Breast epithelium (tissue), 4 donors: ENCODE results near the gene IL1RL2. TPM values are rescaled to one million over a fixed set of nuclear protein-coding genes. Genes with fewer than 3 reads are reported as not detected.

Experiments
- DNase-seq, 2 donors: peaks; one replicate each; pipeline ENCODE4 v3.0.0-alpha.2; 2019; ENCODE audit warnings: low spot score in 2 of 2
- H3K27ac ChIP-seq, 2 donors: fragments of 200-600 bp; sonication (generic) in 1 of 2; one replicate each; pipeline ENCODE4 v1.5.1; 2016 to 2019; ENCODE audit warnings: mild to moderate bottlenecking in 1 of 2
- H3K27me3 ChIP-seq, 2 donors: fragments of 200-600 bp; sonication (generic) in 1 of 2; one replicate each; pipeline versions ENCODE4 v1.5.1 to v1.6.0; 2017 to 2019; ENCODE audit warnings: control low read depth in 1 of 2, mild to moderate bottlenecking in 1 of 2
- H3K36me3 ChIP-seq: fragments of 200-600 bp; one replicate; pipeline ENCODE4 v1.5.1; 2019
- H3K4me1 ChIP-seq, 2 donors: fragments of 200-600 bp; sonication (generic); one replicate each; pipeline ENCODE4 v1.5.1; 2016 to 2019; ENCODE audit warnings: control low read depth in 1 of 2
- H3K4me3 ChIP-seq, 3 donors: fragments of 200-600 bp; sonication (generic); 1 replicate in 2 of 3; 2 replicates in 1 of 3; pipeline ENCODE4 v1.5.1; 2016 to 2019; ENCODE audit warnings: mild to moderate bottlenecking in 3 of 3, moderate library complexity in 2 of 3
- H3K9me3 ChIP-seq, 2 donors: fragments of 200-600 bp; sonication (generic) in 1 of 2; one replicate each; pipeline ENCODE4 v1.5.1; 2016 to 2019; ENCODE audit warnings: control low read depth in 1 of 2
- POLR2A ChIP-seq: fragments of 450-650 bp; IDR thresholded peaks from one replicate; pipeline ENCODE4 v1.6.1; 2016; ENCODE audit warnings: antibody characterized with exemption, mild to moderate bottlenecking, moderate library complexity
- POLR2AphosphoS5 ChIP-seq, 3 donors: sonication (generic); formaldehyde crosslinking; IDR thresholded peaks; one replicate each; pipeline ENCODE4 v1.6.1; 2017; ENCODE audit warnings: antibody characterized with exemption in 3 of 3
- intact Hi-C: fragments of 100-400 bp; cut with DNase I; formaldehyde crosslinking; loops from one replicate; pipeline ENCODE4 v1.15.1; 2023; ENCODE audit warnings: low total_unique reads
- total RNA-seq, 3 donors: library from RNA; depleted of rRNA; stranded (reverse); fragments of >200 nt; gene quantifications; one replicate each; pipeline ENCODE4 v1.1.0, GENCODE V29; 2016
- TF ChIP-seq, protein P1 (sequence below), 3 donors: fragments of 450-650 bp; IDR thresholded peaks; one replicate each; pipeline ENCODE4 v1.5.1; 2016 to 2017; ENCODE audit warnings: antibody characterized with exemption in 3 of 3, mild to moderate bottlenecking in 3 of 3, moderate library complexity in 3 of 3

IL1RL2 gene
- total RNA-seq, 3 donors from 2014 or later = 1.9 to 5.9 (median 2.3) TPM

DNA sequence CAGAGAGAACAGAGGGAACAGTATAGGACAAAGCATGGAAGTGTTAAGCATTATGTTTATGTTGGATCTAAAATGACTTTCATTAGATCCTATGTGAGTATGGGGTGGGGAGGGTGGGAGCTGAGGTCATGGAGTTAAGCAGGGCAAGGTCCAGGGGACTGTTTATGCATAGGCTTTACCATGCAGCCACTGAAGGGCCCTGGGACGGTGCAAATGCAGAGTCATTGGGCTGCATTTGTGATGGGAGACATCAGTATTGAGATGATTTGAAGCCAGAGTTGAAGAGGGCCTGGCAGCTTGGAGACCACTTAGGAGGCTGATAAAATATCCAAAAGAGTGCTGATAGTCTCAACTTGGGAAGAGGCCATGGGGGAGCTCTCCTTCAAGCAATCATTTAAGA is 22.7 kb downstream of the IL1RL2 start:
- Histone ChIP-seq H3K27me3 (no peaks in the 10 kb centered on the region), H3K36me3 (no peaks in the 10 kb centered on the region), H3K27ac (no peak overlapping the region), H3K9me3 (no peaks in the 10 kb centered on the region), H3K4me1 (no peaks in the 10 kb centered on the region), H3K4me3 (no peak overlapping the region)
- intact Hi-C loops = no loop called here
- DNase-seq = no peak
- TF ChIP-seq POLR2A (no peak), POLR2AphosphoS5 (IDR thresholded peaks at IDR 0.05) (no peak)
- TF ChIP-seq, protein P1, sequence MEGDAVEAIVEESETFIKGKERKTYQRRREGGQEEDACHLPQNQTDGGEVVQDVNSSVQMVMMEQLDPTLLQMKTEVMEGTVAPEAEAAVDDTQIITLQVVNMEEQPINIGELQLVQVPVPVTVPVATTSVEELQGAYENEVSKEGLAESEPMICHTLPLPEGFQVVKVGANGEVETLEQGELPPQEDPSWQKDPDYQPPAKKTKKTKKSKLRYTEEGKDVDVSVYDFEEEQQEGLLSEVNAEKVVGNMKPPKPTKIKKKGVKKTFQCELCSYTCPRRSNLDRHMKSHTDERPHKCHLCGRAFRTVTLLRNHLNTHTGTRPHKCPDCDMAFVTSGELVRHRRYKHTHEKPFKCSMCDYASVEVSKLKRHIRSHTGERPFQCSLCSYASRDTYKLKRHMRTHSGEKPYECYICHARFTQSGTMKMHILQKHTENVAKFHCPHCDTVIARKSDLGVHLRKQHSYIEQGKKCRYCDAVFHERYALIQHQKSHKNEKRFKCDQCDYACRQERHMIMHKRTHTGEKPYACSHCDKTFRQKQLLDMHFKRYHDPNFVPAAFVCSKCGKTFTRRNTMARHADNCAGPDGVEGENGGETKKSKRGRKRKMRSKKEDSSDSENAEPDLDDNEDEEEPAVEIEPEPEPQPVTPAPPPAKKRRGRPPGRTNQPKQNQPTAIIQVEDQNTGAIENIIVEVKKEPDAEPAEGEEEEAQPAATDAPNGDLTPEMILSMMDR (IDR thresholded peaks at IDR 0.05) = no peak

DNA sequence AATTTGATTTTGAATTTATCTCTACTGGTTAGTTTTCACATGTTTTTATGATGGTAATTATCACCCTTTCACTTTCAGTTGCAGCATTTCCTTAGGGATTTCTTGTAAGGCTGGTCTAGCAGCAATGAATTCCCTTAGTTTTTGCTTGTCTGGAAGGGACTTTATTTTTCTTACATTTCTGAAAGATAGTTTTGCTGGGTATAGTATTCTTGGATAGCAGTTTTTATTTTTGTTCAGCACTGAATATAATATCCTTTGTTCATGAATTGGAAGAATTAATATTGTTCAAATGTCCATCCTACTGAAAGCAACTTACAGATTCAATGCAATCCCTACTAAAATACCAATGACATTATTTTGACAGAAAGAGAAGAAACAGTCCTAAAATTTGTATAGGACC is 30.2 kb downstream of the IL1RL2 start:
- TF ChIP-seq POLR2AphosphoS5 (IDR thresholded peaks at IDR 0.05) (no peak), POLR2A (no peak)
- TF ChIP-seq, protein P1 (IDR thresholded peaks at IDR 0.05) = no peak
- no peak overlapping the region for H3K4me3 ChIP-seq
- no peaks in the 10 kb centered on the region for H3K27me3 ChIP-seq
- H3K27ac ChIP-seq = no peak overlapping the region
- H3K4me1 ChIP-seq = no peaks in the 10 kb centered on the region
- intact Hi-C loops = no loop called here
- peaks cover 8 to 20% of the 10 kb centered on the region in 2 donors for H3K9me3 ChIP-seq
- no peaks in the 10 kb centered on the region for H3K36me3 ChIP-seq
- no peak for DNase-seq

DNA sequence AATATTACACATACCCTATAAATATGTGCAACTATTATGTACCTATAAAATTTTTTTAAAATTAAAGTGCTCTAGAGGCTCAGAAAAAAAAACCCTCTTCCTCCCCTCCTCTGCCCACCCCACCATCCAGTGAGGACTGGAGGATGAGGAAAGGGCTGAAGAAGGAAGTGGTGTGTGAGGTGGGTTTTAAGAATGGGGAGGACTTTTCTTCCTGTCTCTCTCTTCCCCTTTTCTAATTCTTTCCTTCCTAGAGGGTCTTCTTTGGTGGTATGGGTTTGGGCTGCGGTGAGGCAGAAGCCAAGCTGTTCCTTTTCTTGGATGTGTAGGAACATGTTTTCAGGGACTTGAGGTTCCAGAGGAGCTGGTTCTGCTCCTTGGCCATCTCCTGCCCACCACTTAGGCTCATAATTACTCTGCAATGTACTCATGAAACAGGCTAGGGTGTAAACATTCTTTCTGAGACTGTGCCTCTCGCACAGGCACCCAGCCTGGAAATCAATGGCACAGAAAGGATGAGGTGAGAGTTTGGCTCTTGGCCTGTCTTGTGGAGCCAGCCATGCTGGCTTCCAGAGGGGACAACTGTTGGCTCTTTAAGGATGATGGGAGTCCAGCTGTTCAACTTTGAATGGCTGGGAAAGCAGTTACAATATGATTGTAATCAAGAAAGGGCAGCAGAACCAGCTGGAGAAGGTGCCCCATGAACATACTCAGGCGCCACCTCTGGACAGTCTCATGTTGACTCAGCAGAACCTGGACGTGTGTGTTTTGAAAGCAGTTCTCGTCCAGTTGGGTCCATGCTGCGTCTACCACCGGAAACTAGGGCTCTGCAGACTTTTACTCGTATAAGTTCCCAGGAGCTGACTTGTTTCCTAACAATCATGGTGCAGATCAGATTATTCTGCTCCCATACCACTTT is 38.3 kb downstream of the IL1RL2 start:
- Histone ChIP-seq H3K36me3 (no peaks in the 10 kb centered on the region), H3K4me3 (no peak overlapping the region), H3K4me1 (peaks cover 0 to 19% of the 10 kb centered on the region in 2 donors), H3K9me3 (no peaks in the 10 kb centered on the region), H3K27me3 (no peaks in the 10 kb centered on the region), H3K27ac (no peak overlapping the region)
- no peak for TF ChIP-seq POLR2AphosphoS5 (IDR thresholded peaks at IDR 0.05)
- TF ChIP-seq, protein P1 (IDR thresholded peaks at IDR 0.05) = no peak
- no peak for DNase-seq
- intact Hi-C loops = no loop called here

DNA sequence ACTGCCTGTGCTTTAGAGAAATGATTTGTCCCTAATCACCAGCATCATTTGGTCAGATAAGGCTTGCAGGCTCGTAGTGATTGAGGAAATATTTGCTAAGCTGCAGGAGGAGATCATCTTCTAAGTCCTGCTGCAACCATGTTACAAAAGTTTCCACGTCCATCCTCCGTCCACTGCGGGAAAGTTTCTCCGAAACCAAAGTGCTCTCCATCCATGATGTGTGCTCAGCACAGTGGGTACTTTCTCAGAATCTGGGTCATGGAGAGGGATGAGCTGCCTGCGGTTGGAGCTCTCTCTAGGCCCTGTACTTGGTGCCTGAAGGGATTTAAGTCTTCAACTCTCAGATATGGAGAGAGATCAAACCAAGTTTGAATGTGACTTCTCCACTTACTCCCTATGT is 39.3 kb downstream of the IL1RL2 start:
- TF ChIP-seq, protein P1 (IDR thresholded peaks at IDR 0.05) = no peak
- intact Hi-C loops = no loop called here
- no peaks in the 10 kb centered on the region for H3K36me3 ChIP-seq
- H3K27ac ChIP-seq = peak overlapping the region; percentile 95 to 96
- no peaks in the 10 kb centered on the region for H3K27me3 ChIP-seq
- H3K4me3 ChIP-seq = no peak overlapping the region
- no peak for DNase-seq
- H3K9me3 ChIP-seq = no peaks in the 10 kb centered on the region
- H3K4me1 ChIP-seq = peaks cover 0 to 19% of the 10 kb centered on the region in 2 donors

- peak overlapping the region; percentile 95 to 96 for H3K27ac ChIP-seq
- intact Hi-C loops = no loop called here
- no peaks in the 10 kb centered on the region for H3K36me3 ChIP-seq
- peak overlapping the region in 1 of 3 donors; percentile 46 for H3K4me3 ChIP-seq
- TF ChIP-seq POLR2AphosphoS5 (IDR thresholded peaks at IDR 0.05) (no peak), POLR2A (no peak)
- TF ChIP-seq, protein P1 (IDR thresholded peaks at IDR 0.05) = no peak
- no peaks in the 10 kb centered on the region for H3K27me3 ChIP-seq
- no peak for DNase-seq
- H3K9me3 ChIP-seq = no peaks in the 10 kb centered on the region
- peaks cover 0 to 19% of the 10 kb centered on the region in 2 donors for H3K4me1 ChIP-seq
Measured at GRCh38 chr2:102226612-102227391, 40.0 kb downstream of the IL1RL2 start.
